ENCODE results near the gene SPOCK2. TPM values are rescaled to one million over a fixed set of nuclear protein-coding genes. Genes with fewer than 3 reads are reported as not detected.

SPOCK2 gene
- total and polyA plus RNA-seq, 2 of the 13 experiments (the other 11 are each of a cell fraction or from before 2014, with no cell fraction given): 8.6 to 30.6 TPM

GRCh38 chr10:72082856-72083789 is 5.2 kb downstream of the SPOCK2 start:
- intact Hi-C loops (cut with micrococcal nuclease; ENCODE audit: unreplicated experiment) (no loop called here), in situ Hi-C loops (cut with HindIII; ENCODE audit: extremely low pct_ligation_motif_present, low pct_unique_long_range_greater_than_20kb) (loop anchor here (25.0 kb wide), 1 partner anchor 254 kb away; no protein-coding TSS in a partner anchor)
- 83% methylated on average over 6 of the region's 6 CpGs for WGBS (ENCODE audit: low lambda C conversion rate)
- H3K27ac ChIP-seq (ENCODE audit: extremely low read length, insufficient read depth, low read length): no peak overlapping the region
- ATAC-seq (no peak), FAIRE-seq (no peak), DNase-seq (ENCODE audit: low spot score) (no peak)
- TF ChIP-seq ZNF768 (CRISPR knock-in tag; IDR thresholded peaks at IDR 0.05) (peak; percentile 84), ZNF564 (CRISPR knock-in tag; IDR thresholded peaks at IDR 0.05) (no peak)
- BruUV-seq (replicated peaks): no TSS peak
- H3K4me1 ChIP-seq (ENCODE audit: insufficient read depth, low read length): peaks cover 30% of the 10 kb centered on the region
- no peak overlapping the region for H3K9ac ChIP-seq (ENCODE audit: insufficient read depth, low read depth, low read length)
- H3K36me3 ChIP-seq (replicated peaks in 1 of 2; ENCODE audit: control insufficient read depth in 1 of 2, insufficient read depth in 2 of 2, low read length in 2 of 2): no peaks in the 10 kb centered on the region
- H3K79me2 ChIP-seq (ENCODE audit: insufficient read depth, low read length): no peaks in the 10 kb centered on the region
- no peaks in the 10 kb centered on the region for H4K20me1 ChIP-seq (ENCODE audit: insufficient read depth, low read length)
- POLR2A ChIA-PET: no interaction called here
- no peak overlapping the region for H3K4me2 ChIP-seq (ENCODE audit: low read depth, low read length)
- no peak overlapping the region for H3K4me3 ChIP-seq (replicated peaks in 1 of 3; ENCODE audit: insufficient read depth in 1 of 3, low read depth in 2 of 3, low read length in 3 of 3)
- CTCF ChIA-PET (ENCODE audit: low intra/inter-chr PET ratio, low total read pairs): no interaction called here
- H2AFZ ChIP-seq (ENCODE audit: low read length): no peak overlapping the region
- no peaks in the 10 kb centered on the region for H3K9me3 ChIP-seq (ENCODE audit: low read length)
- H3K27me3 ChIP-seq (ENCODE audit: control insufficient read depth in 1 of 2, insufficient read depth in 2 of 2, low read length in 2 of 2): peaks cover 4 to 31% of the 10 kb centered on the region in 2 experiments; a peak in 3 of 5 replicates

GRCh38 chr10:72081772-72082590 is 6.4 kb downstream of the SPOCK2 start:
- Histone ChIP-seq H3K27ac (ENCODE audit: extremely low read length, insufficient read depth, low read length) (no peak overlapping the region), H3K9me3 (ENCODE audit: low read length) (no peaks in the 10 kb centered on the region), H3K9ac (ENCODE audit: insufficient read depth, low read depth, low read length) (no peak overlapping the region), H2AFZ (ENCODE audit: low read length) (no peak overlapping the region), H3K36me3 (replicated peaks in 1 of 2; ENCODE audit: control insufficient read depth in 1 of 2, insufficient read depth in 2 of 2, low read length in 2 of 2) (no peaks in the 10 kb centered on the region), H3K79me2 (ENCODE audit: insufficient read depth, low read length) (no peaks in the 10 kb centered on the region), H3K4me2 (ENCODE audit: low read depth, low read length) (no peak overlapping the region), H3K4me3 (replicated peaks in 1 of 3; ENCODE audit: insufficient read depth in 1 of 3, low read depth in 2 of 3, low read length in 3 of 3) (no peak overlapping the region), H4K20me1 (ENCODE audit: insufficient read depth, low read length) (no peaks in the 10 kb centered on the region), H3K27me3 (ENCODE audit: control insufficient read depth in 1 of 2, insufficient read depth in 2 of 2, low read length in 2 of 2) (peaks cover 4 to 23% of the 10 kb centered on the region in 2 experiments; a peak in 3 of 5 replicates), H3K4me1 (ENCODE audit: insufficient read depth, low read length) (peaks cover 19% of the 10 kb centered on the region)
- WGBS (ENCODE audit: low lambda C conversion rate): 57% methylated on average over 11 of the region's 14 CpGs
- in situ Hi-C loops (cut with HindIII; ENCODE audit: extremely low pct_ligation_motif_present, low pct_unique_long_range_greater_than_20kb): loop anchor here (25.0 kb wide), 1 partner anchor 255 kb away; no protein-coding TSS in a partner anchor
- ATAC-seq: no peak
- no TSS peak for BruUV-seq (replicated peaks)
- no peak for FAIRE-seq
- DNase-seq (ENCODE audit: low spot score): no peak
- intact Hi-C loops (cut with micrococcal nuclease; ENCODE audit: unreplicated experiment): no loop called here
- CTCF ChIA-PET (ENCODE audit: low intra/inter-chr PET ratio, low total read pairs): no interaction called here
- no peak for TF ChIP-seq ZUFSP (CRISPR knock-in tag; IDR thresholded peaks at IDR 0.05; ENCODE audit: borderline replicate concordance)
- TF ChIP-seq ZKSCAN1 (IDR thresholded peaks at IDR 0.05; ENCODE audit: low read length): peak; percentile 75; the same call in 1 of the 2 replicates
- POLR2A ChIA-PET: no interaction called here

Data from HepG2 (cell line).